K562 (cell line): ENCODE results near the gene POGZ. TPM values are rescaled to one million over a fixed set of nuclear protein-coding genes. Genes with fewer than 3 reads are reported as not detected.
A peak's percentile ranks its signal among the peaks of the same experiment; 100 is the strongest.

ENCODE experiments used
- ATAC-seq: fragments of 200-7000 bp; cut with Tn5 transposase; 3 replicates; pipeline ENCODE4 v1.9.1; 2020; ENCODE audit warnings: moderate library complexity
- BruUV-seq: library from RNA; stranded (reverse); fragments of 400-500 nt; replicated peaks from 2 replicates; lab custom pipeline; 2021; lab: Mats Ljungman, UMichigan
- CTCF ChIA-PET: fragments of 300-600 bp; formaldehyde crosslinking; extraction: SDS; loops from one replicate; lab custom pipeline; 2021; ENCODE audit warnings: low intra/inter-chr PET ratio; lab: Yijun Ruan, JAX
- POLR2A ChIA-PET: fragments of 300-600, 350-650 bp; sonication (Branson Sonifier 250); formaldehyde crosslinking; extraction: SDS; loops from one replicate; lab custom pipeline; 2021; ENCODE audit warnings: antibody characterized with exemption, inconsistent platforms; lab: Yijun Ruan, JAX
- DNase-seq, 4 experiments: peaks; one replicate each; pipeline versions ENCODE4 v3.0.0 to v3.0.0-alpha.2; 2011 to 2018; ENCODE audit warnings: low spot score in 3 of 4, mixed read lengths in 3 of 4; ENCODE audit errors: extremely low read depth in 1 of 4
- FAIRE-seq: peaks from 2 replicates; lab custom pipeline; 2011; peaks lifted over from hg19 to GRCh38; lab: Jason Lieb, UNC
- H2AFZ ChIP-seq: 2 replicates; pipeline ENCODE4 v1.6.0; 2011; ENCODE audit warnings: low read depth, low read length, control low read depth, inconsistent platforms
- H3K27ac ChIP-seq: fragments of 200-600 bp; 3 replicates; pipeline ENCODE4 v1.8.0; 2011; ENCODE audit warnings: low read depth, mild to moderate bottlenecking, control low read depth, inconsistent platforms, low read length, moderate library complexity, mixed read lengths; ENCODE audit errors: extremely low read depth
- H3K27me3 ChIP-seq, 2 experiments: fragments of 300-600 bp in 1 of 2; 2 replicates in 1 of 2; 3 replicates in 1 of 2; pipeline versions ENCODE4 v1.6.0 to v1.8.0; 2011; ENCODE audit warnings: inconsistent platforms in 2 of 2, low read length in 2 of 2, mild to moderate bottlenecking in 1 of 2, mixed read lengths in 1 of 2, moderate library complexity in 1 of 2; ENCODE audit not compliant: control insufficient read depth in 2 of 2, insufficient read depth in 2 of 2
- H3K36me3 ChIP-seq: fragments of 300-600 bp; 3 replicates; pipeline ENCODE4 v1.8.0; 2011; ENCODE audit warnings: mild to moderate bottlenecking, low read length, inconsistent platforms; ENCODE audit not compliant: control insufficient read depth, insufficient read depth
- H3K4me1 ChIP-seq, 2 experiments: fragments of 200-600 bp in 1 of 2; replicated peaks in 1 of 2; 2 replicates in 1 of 2; 3 replicates in 1 of 2; pipeline versions ENCODE4 v1.5.1 to v1.8.0; 2011; ENCODE audit warnings: inconsistent platforms in 2 of 2, low read length in 2 of 2, mild to moderate bottlenecking in 1 of 2, mixed read lengths in 1 of 2, moderate library complexity in 1 of 2; ENCODE audit not compliant: control insufficient read depth in 2 of 2, insufficient read depth in 2 of 2
- H3K4me2 ChIP-seq: 2 replicates; pipeline ENCODE4 v1.6.1; 2011; ENCODE audit warnings: low read length, control low read depth, inconsistent platforms, mixed read lengths; ENCODE audit not compliant: insufficient read depth
- H3K4me3 ChIP-seq: fragments of 200-600 bp; sonication (generic), shearing (Covaris generic); 2 replicates; pipeline ENCODE4 v1.5.1; 2016; ENCODE audit warnings: control low read depth, inconsistent platforms
- H3K79me2 ChIP-seq: fragments of 200-600 bp; 3 replicates; pipeline ENCODE4 v1.8.0; 2011; ENCODE audit warnings: low read length, inconsistent platforms; ENCODE audit not compliant: control insufficient read depth, insufficient read depth
- H3K9ac ChIP-seq, 2 experiments: 2 replicates each; pipeline versions ENCODE4 v1.6.0 to v1.6.1; 2011; ENCODE audit warnings: low read depth in 2 of 2, low read length in 2 of 2, control low read depth in 1 of 2, inconsistent platforms in 1 of 2, mild to moderate bottlenecking in 1 of 2, mixed read lengths in 1 of 2; ENCODE audit not compliant: insufficient read depth in 1 of 2
- H3K9me1 ChIP-seq: one replicate; pipeline ENCODE4 v1.6.0; 2011; ENCODE audit warnings: inconsistent platforms, mild to moderate bottlenecking, low read length, moderate library complexity; ENCODE audit not compliant: control insufficient read depth, insufficient read depth
- H3K9me3 ChIP-seq: replicated peaks from 2 replicates; pipeline ENCODE4 v1.5.1; 2011; ENCODE audit warnings: low read depth, low read length, inconsistent platforms; ENCODE audit not compliant: control insufficient read depth, insufficient read depth
- H4K20me1 ChIP-seq: replicated peaks from 2 replicates; pipeline ENCODE4 v1.6.1; 2011; ENCODE audit warnings: low read length, inconsistent platforms, mixed read lengths; ENCODE audit not compliant: control insufficient read depth, insufficient read depth
- ARID2 ChIP-seq: fragments of 450-650 bp; IDR thresholded peaks from 2 replicates; pipeline ENCODE4 v1.6.1; 2017; ENCODE audit warnings: antibody characterized with exemption, mild to moderate bottlenecking
- CHD7 ChIP-seq: fragments of 200-600 bp; sonication (generic); IDR thresholded peaks from one replicate; pipeline ENCODE4 v1.6.1; 2012; ENCODE audit warnings: mild to moderate bottlenecking, low read depth, low read length, inconsistent platforms
- CREB1 ChIP-seq, 2 experiments: sonication (generic) in 1 of 2; formaldehyde crosslinking in 1 of 2; IDR thresholded peaks; 2 replicates each; pipeline versions ENCODE4 v1.6.1 to v1.8.0; 2012 to 2022; ENCODE audit warnings: inconsistent platforms in 1 of 2, mild to moderate bottlenecking in 1 of 2, missing genetic modification reagents in 1 of 2, moderate library complexity in 1 of 2
- DPF2 ChIP-seq: fragments of 450-650 bp; IDR thresholded peaks from 2 replicates; pipeline ENCODE4 v1.6.1; 2016
- FOSL1 ChIP-seq: fragments of 200-800 bp; sonication (Bioruptor generic); conservative IDR thresholded peaks from 2 replicates; pipeline ENCODE4 v1.6.1; 2016; ENCODE audit warnings: missing genetic modification characterization, missing compliant biosample characterization
- HDAC1 ChIP-seq, 2 experiments: fragments of 450-650 bp; IDR thresholded peaks; 2 replicates each; pipeline ENCODE4 v1.6.1; 2016 to 2017; ENCODE audit warnings: inconsistent platforms in 1 of 2, mild to moderate bottlenecking in 1 of 2, moderate library complexity in 1 of 2
- MTA3 ChIP-seq: fragments of 450-650 bp; formaldehyde crosslinking; IDR thresholded peaks from 2 replicates; pipeline ENCODE4 v1.6.1; 2017; ENCODE audit warnings: mild to moderate bottlenecking, borderline replicate concordance
- PTRF ChIP-seq: fragments of 450-650 bp; IDR thresholded peaks from 2 replicates; pipeline ENCODE4 v1.6.1; 2016; ENCODE audit warnings: mild to moderate bottlenecking, missing genetic modification characterization, missing compliant biosample characterization
- TAF1 ChIP-seq: IDR thresholded peaks from 2 replicates; pipeline ENCODE4 v1.6.1; 2011; ENCODE audit warnings: mild to moderate bottlenecking, low read length, moderate library complexity; ENCODE audit not compliant: insufficient read depth, control insufficient read depth, severe bottlenecking; ENCODE audit errors: extremely low read depth
- WGBS: fragments of 100-300 bp; shearing (Covaris generic); methylation state at CpG from one replicate; pipeline ENCODE4 v1.1.6; 2016; ENCODE audit warnings: low coverage, mixed read lengths; ENCODE audit not compliant: insufficient coverage; ENCODE audit errors: missing lambda C conversion rate; 5-methylcytosine and 5-hydroxymethylcytosine counted together
- in situ Hi-C: fragments of 300-500 bp; cut with MboI; formaldehyde crosslinking; loops from 4 replicates; pipeline ENCODE4 v1.15.0; 2018; ENCODE audit warnings: inconsistent platforms, mixed read lengths
- intact Hi-C: fragments of 100-400 bp; cut with micrococcal nuclease; formaldehyde crosslinking; loops from 2 replicates; pipeline ENCODE4 v1.14.2; 2022
- polyA plus RNA-seq, 8 experiments: library from polyadenylated mRNA; depleted of rRNA in 4 of 8; stranded (reverse) in 5 of 8; unstranded in 3 of 8; fragments of >200 nt; fragmentation: Nextera tagmentation in 2 of 8; fragmentation: Illumina TruSeq in 1 of 8; extraction: Ambion mirVana in 2 of 8; extraction: Trizol in 1 of 8; gene quantifications; 2 replicates each; pipeline versions ENCODE4 v1.2.1 to v1.2.3, GENCODE V29; 2011 to 2014; ENCODE audit warnings: inconsistent platforms in 1 of 8, missing spikeins in 1 of 8
- total RNA-seq, 7 experiments: library from RNA; depleted of rRNA in 6 of 7; stranded (reverse); fragments of >200 nt in 6 of 7; fragmentation: Illumina TruSeq in 2 of 7; extraction: Trizol in 2 of 7; gene quantifications; 2 replicates each; pipeline versions ENCODE4 v1.2.1 to v1.2.3, GENCODE V29; 2011 to 2021; ENCODE audit warnings: low replicate concordance in 1 of 7

Gene POGZ
- total and polyA plus RNA-seq, 9 of the 15 experiments (the other 6 are each of a cell fraction or from before 2014, with no cell fraction given), result 9.4 to 40.6 (median 21.6) TPM

- Histone ChIP-seq H3K79me2 (peaks cover 56% of the 10 kb centered on the region), H3K36me3 (peaks cover 11% of the 10 kb centered on the region; the same call in 2 of the 3 replicates), H3K27ac (peak overlapping the region; percentile 64), H3K9me1 (no peaks in the 10 kb centered on the region), H3K4me1 (peaks cover 0 to 20% of the 10 kb centered on the region in 2 experiments; a peak in 4 of 5 replicates), H4K20me1 (no peaks in the 10 kb centered on the region; the same call in 1 of the 2 replicates), H3K9me3 (no peaks in the 10 kb centered on the region), H2AFZ (peak overlapping the region; percentile 66), H3K27me3 (no peaks in the 10 kb centered on the region), H3K9ac (peak overlapping the region; percentile 39 to 53), H3K4me2 (peak overlapping the region; percentile 79), H3K4me3 (peak overlapping the region; percentile 59)
- in situ Hi-C loops (no loop called here), intact Hi-C loops (loop anchor here (5.0 to 10.0 kb wide), 2 partner anchors 74 to 137 kb away; no protein-coding TSS in a partner anchor)
- no peak for FAIRE-seq
- POLR2A ChIA-PET, result interaction anchor here (1.1 to 1.3 kb wide), 2 partner anchors 17 to 26 kb away, joined by 3 to 4 read pairs; no protein-coding TSS in a partner anchor
- peak; percentile 77 to 86 (median 84) for DNase-seq
- BruUV-seq, result TSS peak; percentile 42
- CTCF ChIA-PET, result no interaction called here
- peak; percentile 68 for ATAC-seq
- 2% methylated on average over 34 of the region's 69 CpGs for WGBS
- TF ChIP-seq CREB1 (IDR thresholded peaks at IDR 0.05) (no peak), CREB1 (CRISPR knock-in tag; IDR thresholded peaks at IDR 0.05) (0 out of 2 replicates have a peak, but pooled peaks have one; percentile 11), PTRF (tag) (0 out of 2 replicates have a peak, but pooled peaks have one; percentile 11), CHD7 (no peak), FOSL1 (tag) (0 out of 2 replicates have a peak, but pooled peaks have one; percentile 1), TAF1 (peak; percentile 35), HDAC1 (IDR thresholded peaks at IDR 0.05) (peak in 1 of 2 experiments; percentile 40; a peak in 2 of 4 replicates), ARID2 (no peak), DPF2 (no peak; the same call in 1 of the 2 replicates), MTA3 (0 out of 2 replicates have a peak, but pooled peaks have one; percentile 51)
Measured at GRCh38 chr1:151457911-151458801, 1.1 kb downstream of the POGZ start.
